Fibroblast of the conjunctiva (primary cell): ENCODE data around the gene CATSPERE.
A peak's percentile ranks its signal among the peaks of the same experiment; 100 is the strongest.

Experiments
- DNase-seq: peaks from one replicate; pipeline ENCODE4 v3.0.0-alpha.2; 2010; ENCODE audit warnings: low read depth

Gene CATSPERE

GRCh38 chr1:244461245-244462071 lies at the start of gene CATSPERE:
Gene CATSPERE, plus strand, starts transcription at chr1:244461273. Its CDS starts 157 bp downstream, at chr1:244461430.
- DNase-seq = peak; percentile 70

DNA sequence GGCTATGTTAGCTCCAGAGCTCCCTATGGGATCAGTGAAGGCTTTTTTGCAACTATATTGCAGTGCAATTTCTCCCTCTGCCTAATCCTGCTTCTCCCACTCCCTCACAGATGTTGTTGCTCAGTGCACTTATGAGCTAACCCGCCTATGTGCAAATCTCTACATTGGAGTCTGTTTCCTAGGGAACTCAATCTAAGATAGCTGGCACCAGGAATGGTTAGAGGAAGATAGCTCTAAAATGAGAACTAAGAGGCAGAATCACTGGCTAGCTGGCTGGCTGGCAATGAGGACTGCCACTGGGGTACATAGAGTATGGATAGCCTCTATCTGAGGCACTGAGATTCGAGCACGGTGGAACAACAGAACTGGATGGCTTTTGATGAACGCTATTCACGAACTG lies 48.9 kb upstream of the CATSPERE start:
- no peak for DNase-seq

GRCh38 chr1:244413736-244414135 lies 47.3 kb upstream of the CATSPERE start:
- no peak for DNase-seq

- DNase-seq = peak; percentile 31
These were observed 46.5 kb upstream of the CATSPERE start for GRCh38 chr1:244414543-244414942.

- no peak for DNase-seq
These were observed 42.0 kb upstream of the CATSPERE start for GRCh38 chr1:244419024-244419423.

- no peak for DNase-seq
These were observed 38.9 kb upstream of the CATSPERE start for GRCh38 chr1:244422174-244422573.

DNA sequence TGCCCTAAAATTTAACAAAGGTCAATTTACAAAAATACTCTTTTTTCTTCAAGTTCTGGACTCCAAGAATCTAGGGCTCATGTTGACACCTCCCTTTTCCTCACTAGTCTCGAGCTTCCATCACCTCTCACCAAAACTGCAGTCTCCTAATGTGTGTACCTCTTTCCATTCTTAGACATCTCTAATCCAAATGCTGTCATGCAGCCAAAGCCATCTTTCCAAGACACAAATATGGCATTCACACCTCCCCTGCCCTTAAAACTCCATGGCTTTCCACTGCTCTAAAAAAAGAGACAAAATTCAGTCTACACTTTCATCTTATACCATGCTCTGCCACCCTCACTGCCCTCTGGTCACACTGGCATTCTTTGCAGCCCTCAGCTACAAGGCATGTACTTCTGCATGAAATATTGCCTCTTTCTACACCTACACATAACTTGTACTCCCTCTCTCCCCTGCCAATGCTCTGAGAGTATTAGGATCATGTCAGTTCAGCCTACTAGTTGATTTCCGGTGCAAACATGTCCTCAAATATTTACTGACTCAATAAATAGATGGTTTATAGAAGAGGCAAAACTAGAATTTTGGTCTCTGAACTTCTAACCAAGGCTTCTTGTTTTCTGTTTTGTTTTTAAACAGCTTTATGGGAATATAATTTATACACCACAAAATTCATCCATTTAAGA lies 36.3 kb upstream of the CATSPERE start:
- no peak for DNase-seq

DNA sequence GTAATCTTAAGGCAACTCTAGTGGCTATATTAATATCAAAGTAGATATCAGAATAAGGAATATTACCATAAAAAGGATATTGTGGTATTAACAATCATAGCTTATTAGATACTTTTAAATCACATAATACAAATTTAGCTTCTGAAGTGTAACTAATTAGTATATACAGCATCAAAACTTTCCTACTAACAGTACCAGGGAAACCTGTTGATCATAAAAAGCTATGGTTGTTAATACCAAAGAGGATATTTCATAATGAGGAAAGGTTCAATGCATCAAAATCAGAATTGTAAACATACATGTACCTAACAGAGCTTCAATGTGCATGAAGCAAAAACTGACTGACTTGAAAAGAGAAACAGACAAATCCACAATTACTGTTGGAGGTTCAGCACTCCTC lies 33.4 kb upstream of the CATSPERE start:
- no peak for DNase-seq

GRCh38 chr1:244429818-244430217 lies 31.3 kb upstream of the CATSPERE start:
- DNase-seq = no peak

- DNase-seq = no peak
These were observed 29.9 kb upstream of the CATSPERE start for GRCh38 chr1:244431166-244431565.

DNA sequence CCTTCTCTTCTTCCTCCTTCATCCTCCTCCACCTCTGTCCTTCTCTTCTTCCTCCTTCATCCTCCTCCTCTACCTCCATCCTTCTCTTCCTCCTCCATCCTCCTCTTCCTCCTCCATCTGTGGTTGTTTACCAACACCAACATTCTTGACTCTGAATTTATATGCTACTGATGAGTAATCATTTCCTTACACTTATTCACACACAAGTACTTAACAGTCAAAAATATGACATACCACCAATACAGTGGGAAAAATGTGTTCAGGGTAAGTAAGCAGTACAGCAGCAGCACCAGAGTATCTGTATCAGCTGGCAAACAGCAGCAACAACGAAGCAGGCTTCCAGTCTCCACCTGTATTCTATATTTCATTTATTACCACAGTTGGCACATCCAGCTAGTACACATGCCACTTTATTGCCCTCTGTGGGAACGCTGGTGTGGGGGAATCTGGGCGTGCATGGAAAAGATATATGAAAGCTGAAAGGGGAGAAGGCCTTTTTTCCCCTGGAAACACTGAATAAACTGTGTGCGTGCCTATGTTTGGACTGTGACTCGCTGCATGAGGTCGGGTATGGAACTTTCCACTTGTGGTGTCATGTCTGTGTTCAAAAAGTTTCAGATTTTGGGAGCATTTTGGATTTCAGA lies 25.4 kb upstream of the CATSPERE start:
- no peak for DNase-seq

DNA sequence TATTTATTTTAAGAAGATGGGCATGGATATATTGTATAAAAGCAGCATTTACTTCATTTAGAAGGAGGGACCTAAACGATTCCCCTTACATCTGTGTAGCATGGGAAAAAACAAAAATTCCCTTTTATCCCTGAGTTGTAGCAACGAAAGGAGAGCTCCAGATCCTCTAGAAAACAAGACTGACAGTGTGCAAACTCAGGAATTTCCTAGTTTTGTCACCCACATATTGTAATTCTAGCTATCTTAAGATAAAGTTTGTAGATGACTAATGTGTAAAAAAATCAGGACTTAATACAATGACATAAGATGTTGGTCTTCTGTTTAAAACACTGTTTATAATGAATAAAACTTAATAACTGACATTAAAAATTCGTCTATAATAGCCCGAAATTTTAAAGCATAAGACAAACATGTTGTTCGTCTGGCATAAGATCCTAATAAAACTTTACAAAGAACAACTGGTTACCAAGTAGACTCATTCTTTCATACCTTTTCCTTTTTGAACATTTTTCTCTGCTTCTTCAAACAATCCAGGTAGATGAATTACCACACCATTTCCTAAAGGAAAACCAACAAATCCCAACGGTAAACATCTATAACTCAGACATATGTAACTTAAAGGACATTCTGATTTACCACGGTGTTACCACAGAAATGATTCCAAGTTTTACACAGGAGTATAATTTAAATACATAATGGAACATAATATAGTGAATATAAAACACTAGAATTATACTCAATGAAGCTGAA lies 24.6 kb upstream of the CATSPERE start:
- no peak for DNase-seq

GRCh38 chr1:244437086-244437468 lies 24.0 kb upstream of the CATSPERE start:
- DNase-seq = no peak

GRCh38 chr1:244439391-244440032 lies 21.6 kb upstream of the CATSPERE start:
- no peak for DNase-seq

- DNase-seq = no peak
These were observed 18.2 kb upstream of the CATSPERE start for GRCh38 chr1:244442850-244443249.

GRCh38 chr1:244444854-244445253 lies 16.2 kb upstream of the CATSPERE start:
- DNase-seq = no peak

- DNase-seq = no peak
These were observed 15.5 kb upstream of the CATSPERE start for GRCh38 chr1:244445320-244446181.

DNA sequence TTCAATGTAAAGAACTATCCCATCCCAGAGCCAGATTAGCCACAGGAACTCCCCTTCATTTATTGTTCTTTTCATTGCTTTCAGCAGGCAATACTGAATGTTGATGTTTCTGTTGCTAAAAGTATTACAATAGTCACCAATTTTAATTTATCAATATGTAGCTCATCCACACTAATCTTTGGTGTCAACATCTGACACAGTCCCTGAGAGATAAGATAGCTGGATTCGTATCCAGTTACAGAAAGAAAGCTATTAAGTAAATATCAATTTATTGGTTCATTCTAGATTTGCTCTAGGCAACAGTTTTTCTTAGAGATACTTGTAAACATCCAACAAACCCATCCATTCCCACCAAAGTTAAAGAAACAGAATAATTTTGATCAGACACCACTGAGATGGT lies 14.0 kb upstream of the CATSPERE start:
- DNase-seq = no peak

DNA sequence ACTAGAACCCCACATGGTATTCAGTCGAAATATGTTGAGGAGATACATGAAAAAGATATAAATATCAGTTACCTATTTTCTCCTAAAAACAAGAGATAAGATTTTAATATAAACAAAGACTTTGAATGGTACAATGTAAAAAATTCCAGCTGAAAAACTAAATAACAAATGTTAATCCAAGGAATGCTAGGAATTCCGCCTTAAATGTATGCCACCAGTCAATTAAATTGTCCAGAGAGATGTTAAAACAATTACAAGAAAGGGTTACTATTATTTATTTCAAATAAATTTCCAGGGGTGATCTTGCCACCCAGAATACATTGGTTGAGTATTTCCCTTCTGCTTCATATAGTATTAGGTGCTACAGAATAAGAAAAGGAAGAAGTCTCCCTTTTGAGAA lies 13.5 kb upstream of the CATSPERE start:
- no peak for DNase-seq

DNA sequence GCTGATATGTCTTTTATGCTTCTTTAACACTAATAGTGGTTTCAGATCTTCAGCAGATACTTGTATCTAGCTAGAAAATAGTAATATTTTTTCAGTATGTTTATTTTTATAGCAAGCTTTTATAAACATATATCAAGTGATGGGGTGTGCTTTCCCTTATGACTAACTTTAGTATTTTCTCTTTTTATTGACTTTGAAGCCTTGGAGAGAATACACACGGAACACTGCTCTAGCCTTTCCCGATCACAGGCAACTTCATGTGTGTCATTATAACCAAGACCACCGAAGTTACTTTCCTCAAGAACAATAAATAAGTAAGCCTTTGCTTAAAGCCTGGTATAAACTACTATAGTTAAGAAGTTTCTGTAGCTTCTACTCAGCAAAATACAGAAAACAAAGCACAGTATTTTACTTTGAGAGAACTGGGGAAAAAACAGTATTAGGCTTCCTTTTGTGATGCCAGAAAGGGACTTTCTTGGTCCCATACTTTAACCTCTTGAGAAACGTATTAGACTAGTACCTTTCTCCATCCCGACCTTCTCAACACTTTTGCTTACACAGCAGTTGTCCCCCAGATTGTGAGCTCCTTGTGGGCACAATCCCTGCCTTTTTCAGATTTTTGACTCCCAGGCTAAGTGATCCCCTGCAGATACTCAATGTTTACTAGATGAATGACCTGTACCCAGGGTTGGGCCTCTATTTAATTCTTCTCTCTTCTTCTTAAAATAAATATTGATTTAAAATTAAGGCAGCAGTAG lies 12.6 kb upstream of the CATSPERE start:
- no peak for DNase-seq
